Airway epithelial cell (primary cell): Measurements from ENCODE around the gene MRPS6. TPM values are rescaled to one million over a fixed set of nuclear protein-coding genes. Genes with fewer than 3 reads are reported as not detected.

ENCODE experiments used
- total RNA-seq: library from RNA; depleted of rRNA; stranded (reverse); fragments of >200 nt; gene quantifications from 2 replicates; pipeline ENCODE4 v1.2.3, GENCODE V29; 2015

Gene MRPS6
- 28.6 and 33.0 TPM in 2 replicates for total RNA-seq

DNA sequence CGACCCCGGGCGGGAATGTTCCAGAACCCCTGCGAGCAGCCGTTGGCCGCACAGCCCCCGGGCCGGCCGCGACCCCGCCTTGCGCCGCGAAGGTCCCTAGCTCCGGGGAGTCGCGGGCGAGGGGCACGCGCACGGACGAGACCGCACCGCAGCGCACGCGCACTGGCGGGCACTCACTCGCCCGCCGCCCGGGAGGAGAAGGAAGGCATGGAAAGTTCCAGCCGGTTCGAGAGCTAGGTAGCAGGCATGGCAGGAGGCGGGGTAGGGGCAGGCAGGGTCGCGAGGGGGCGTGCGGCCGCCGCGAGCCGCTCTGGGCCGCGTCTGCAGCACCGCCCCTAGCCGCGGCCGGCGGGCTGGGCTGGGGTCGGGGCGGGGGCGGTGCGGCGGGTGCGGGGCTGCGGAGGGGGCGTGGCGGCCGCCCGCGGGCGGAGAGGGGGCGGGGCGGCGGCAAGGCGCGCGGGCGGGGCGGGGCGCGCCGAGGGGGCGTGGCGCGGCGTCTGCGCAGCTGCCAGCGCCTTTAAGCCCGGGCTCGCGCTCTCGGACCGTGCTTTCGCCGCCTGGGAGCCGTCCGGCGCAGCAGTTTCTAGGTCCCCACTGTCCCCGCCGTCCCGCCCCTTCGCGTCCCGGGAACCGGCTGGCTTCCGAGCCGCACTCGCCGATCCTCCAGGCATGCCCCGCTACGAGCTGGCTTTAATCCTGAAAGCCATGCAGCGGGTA is at the start of gene MRPS6, which contains the start of gene SLC5A3:
TSS of gene MRPS6 (plus strand) at position 547 of the 717 bp plus-strand sequence. CDS start at position 670, 123 bp downstream.
TSS of gene SLC5A3 (plus strand) at position 547 of the 717 bp plus-strand sequence. CDS start 21,621 bp downstream, outside the sequence.

Other genes with a start within 250 kb of the MRPS6 start
- 266 and 402 TPM in 2 replicates for gene ATP5PO, start 157.8 kb upstream of the MRPS6 start, total RNA-seq
- 5.6 and 7.1 TPM in 2 replicates for gene SLC5A3, start within 50 bp of the MRPS6 start, total RNA-seq